Adipocyte (in vitro differentiated cells): ENCODE data around the gene AP4E1.

ENCODE experiments used
- DNase-seq: peaks from one replicate; pipeline ENCODE4 v3.0.0-alpha.2; 2015; ENCODE audit warnings: low read depth
- H3K27me3 ChIP-seq: replicated peaks from 2 replicates; pipeline ENCODE4 v1.7.0; 2013; ENCODE audit warnings: mild to moderate bottlenecking, low read length, moderate library complexity; ENCODE audit not compliant: control insufficient read depth, insufficient read depth
- H3K36me3 ChIP-seq: 2 replicates; pipeline ENCODE4 v1.7.0; 2013; ENCODE audit warnings: low read length, mild to moderate bottlenecking, moderate library complexity; ENCODE audit not compliant: control insufficient read depth, insufficient read depth, severe bottlenecking
- H3K4me1 ChIP-seq: 2 replicates; pipeline ENCODE4 v1.7.0; 2013; ENCODE audit warnings: mild to moderate bottlenecking, low read length, moderate library complexity; ENCODE audit not compliant: control insufficient read depth, insufficient read depth
- H3K4me3 ChIP-seq: 2 replicates; pipeline ENCODE4 v1.7.0; 2013; ENCODE audit warnings: mild to moderate bottlenecking, low read length, moderate library complexity
- H3K9ac ChIP-seq: 2 replicates; pipeline ENCODE4 v1.7.0; 2013; ENCODE audit warnings: mild to moderate bottlenecking, low read length, moderate library complexity
- H3K9me3 ChIP-seq: 2 replicates; pipeline ENCODE4 v1.7.0; 2013; ENCODE audit warnings: mild to moderate bottlenecking, low read length, moderate library complexity; ENCODE audit not compliant: control insufficient read depth

AP4E1 gene

DNA sequence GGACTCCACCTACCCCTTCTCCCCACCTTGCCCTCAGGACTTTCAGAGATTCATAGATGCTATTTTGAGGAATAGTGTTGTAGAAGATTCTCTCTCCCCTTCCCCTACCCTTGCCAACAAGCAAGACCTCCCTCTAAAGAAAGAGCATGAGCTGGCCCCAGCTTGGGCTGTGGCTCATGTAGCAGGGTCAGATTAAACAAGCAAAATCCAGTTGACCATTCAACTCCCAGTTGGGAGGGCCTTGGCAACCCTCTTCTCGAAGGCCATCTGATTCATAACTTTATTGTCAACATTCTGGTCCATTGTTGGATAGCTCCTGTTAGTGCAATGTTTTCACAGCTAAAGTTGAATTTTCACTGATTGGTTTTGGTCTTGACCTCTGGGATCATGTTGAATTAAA is 145.1 kb downstream of the AP4E1 start:
- Histone ChIP-seq H3K36me3 (peaks cover 21% of the 10 kb centered on the region), H3K9ac (no peak overlapping the region), H3K4me1 (peaks cover 11% of the 10 kb centered on the region), H3K9me3 (no peaks in the 10 kb centered on the region), H3K27me3 (no peaks in the 10 kb centered on the region), H3K4me3 (no peak overlapping the region)
- no peak for DNase-seq

- H3K4me3 ChIP-seq: no peak overlapping the region
- no peaks in the 10 kb centered on the region for H3K9me3 ChIP-seq
- no peak overlapping the region for H3K9ac ChIP-seq
- peaks cover 21% of the 10 kb centered on the region for H3K36me3 ChIP-seq
- H3K27me3 ChIP-seq: no peaks in the 10 kb centered on the region
- no peak for DNase-seq
- H3K4me1 ChIP-seq: peaks cover 11% of the 10 kb centered on the region
These were observed 146.1 kb downstream of the AP4E1 start for GRCh38 chr15:51054535-51054934.
